ENCODE measurements around the gene LCTL. TPM values are rescaled to one million over a fixed set of nuclear protein-coding genes. Genes with fewer than 3 reads are reported as not detected.

The LCTL gene
- total and polyA plus RNA-seq, 3 donors from 2014 or later = 0.16 to 0.19 TPM; not detected in 1

DNA sequence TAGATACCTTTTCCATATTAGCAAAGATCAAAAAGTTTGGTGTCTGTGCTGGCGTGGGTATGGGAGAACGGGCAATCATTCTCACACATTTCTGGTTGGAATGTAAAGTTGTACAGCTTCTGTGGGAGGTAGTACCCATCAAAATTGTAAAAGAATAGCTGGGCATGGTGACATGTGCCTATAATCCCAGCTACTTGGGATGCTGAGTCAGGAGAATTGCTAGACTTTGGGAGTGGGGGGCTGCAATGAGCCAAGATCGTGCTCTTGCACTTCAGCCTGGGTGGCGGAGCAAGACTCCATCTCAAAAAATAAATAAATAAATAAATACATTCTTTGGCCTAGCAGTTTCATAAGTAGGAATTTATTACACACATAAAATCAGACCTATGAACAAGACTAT is 22.9 kb downstream of the LCTL start:
- no peak for TF ChIP-seq POLR2A (IDR thresholded peaks at IDR 0.05)
- Histone ChIP-seq H3K4me1 (no peaks in the 10 kb centered on the region), H3K27me3 (no peaks in the 10 kb centered on the region), H3K27ac (no peak overlapping the region), H3K4me3 (no peak overlapping the region), H3K36me3 (ENCODE audit: low read depth, missing control alignments) (no peaks in the 10 kb centered on the region), H3K9me3 (no peaks in the 10 kb centered on the region)
- WGBS, 2 donors = 95 to 99% methylated on average over 4 of the region's 4 CpGs
- no peak for DNase-seq
- intact Hi-C loops (cut with DNase I; ENCODE audit: low total_unique reads) = no loop called here

DNA sequence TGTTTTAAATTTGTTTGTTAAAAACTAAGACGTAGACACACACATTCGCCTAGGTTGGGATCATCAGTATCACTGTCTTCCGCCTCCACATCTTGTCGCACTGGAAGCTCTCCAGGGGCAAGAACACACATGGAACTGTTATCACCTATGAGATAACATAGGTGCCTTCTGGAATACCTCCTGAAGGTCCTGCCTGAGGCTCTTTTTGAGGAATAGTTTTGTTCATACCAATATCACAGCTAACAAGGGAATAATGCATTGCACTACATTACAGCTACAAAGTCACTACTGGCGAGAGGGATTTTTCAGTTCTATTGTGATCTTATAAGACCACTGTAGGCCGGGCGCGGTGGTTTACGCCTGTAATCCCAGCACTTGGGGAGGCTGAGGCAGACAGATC is 30.7 kb downstream of the LCTL start:
- DNase-seq = no peak
- H3K36me3 ChIP-seq (ENCODE audit: low read depth, missing control alignments) = no peaks in the 10 kb centered on the region
- intact Hi-C loops (cut with DNase I; ENCODE audit: low total_unique reads) = no loop called here
- no peak overlapping the region for H3K27ac ChIP-seq
- H3K27me3 ChIP-seq = no peaks in the 10 kb centered on the region
- H3K4me3 ChIP-seq = no peak overlapping the region
- WGBS, 2 donors = 95 to 98% methylated on average over 9 of the region's 9 CpGs
- H3K9me3 ChIP-seq = no peaks in the 10 kb centered on the region
- TF ChIP-seq POLR2A (IDR thresholded peaks at IDR 0.05) = no peak
- TF ChIP-seq, protein P1, sequence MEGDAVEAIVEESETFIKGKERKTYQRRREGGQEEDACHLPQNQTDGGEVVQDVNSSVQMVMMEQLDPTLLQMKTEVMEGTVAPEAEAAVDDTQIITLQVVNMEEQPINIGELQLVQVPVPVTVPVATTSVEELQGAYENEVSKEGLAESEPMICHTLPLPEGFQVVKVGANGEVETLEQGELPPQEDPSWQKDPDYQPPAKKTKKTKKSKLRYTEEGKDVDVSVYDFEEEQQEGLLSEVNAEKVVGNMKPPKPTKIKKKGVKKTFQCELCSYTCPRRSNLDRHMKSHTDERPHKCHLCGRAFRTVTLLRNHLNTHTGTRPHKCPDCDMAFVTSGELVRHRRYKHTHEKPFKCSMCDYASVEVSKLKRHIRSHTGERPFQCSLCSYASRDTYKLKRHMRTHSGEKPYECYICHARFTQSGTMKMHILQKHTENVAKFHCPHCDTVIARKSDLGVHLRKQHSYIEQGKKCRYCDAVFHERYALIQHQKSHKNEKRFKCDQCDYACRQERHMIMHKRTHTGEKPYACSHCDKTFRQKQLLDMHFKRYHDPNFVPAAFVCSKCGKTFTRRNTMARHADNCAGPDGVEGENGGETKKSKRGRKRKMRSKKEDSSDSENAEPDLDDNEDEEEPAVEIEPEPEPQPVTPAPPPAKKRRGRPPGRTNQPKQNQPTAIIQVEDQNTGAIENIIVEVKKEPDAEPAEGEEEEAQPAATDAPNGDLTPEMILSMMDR (IDR thresholded peaks at IDR 0.05) = no peak
- no peaks in the 10 kb centered on the region for H3K4me1 ChIP-seq

DNA sequence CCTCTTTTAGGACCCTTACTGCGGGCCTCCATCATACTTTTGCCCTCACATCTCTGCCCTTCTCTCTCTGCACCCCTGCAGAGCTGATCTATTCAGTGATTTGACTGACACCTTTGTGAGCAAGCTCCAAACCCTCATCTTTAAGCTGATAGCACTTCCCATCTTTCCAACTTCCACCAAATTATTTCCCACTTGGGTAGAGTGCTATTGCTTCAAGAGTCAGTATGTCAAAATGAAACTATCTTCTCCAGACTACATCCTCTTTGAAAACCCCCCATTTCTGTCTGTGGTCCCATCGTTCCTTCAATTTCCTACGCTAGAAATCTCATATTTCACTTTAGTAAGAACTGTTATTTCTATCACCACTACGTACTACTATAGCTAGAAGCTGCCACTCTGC is 41.0 kb downstream of the LCTL start:
- TF ChIP-seq POLR2A (IDR thresholded peaks at IDR 0.05) = no peak
- no peaks in the 10 kb centered on the region for H3K9me3 ChIP-seq
- H3K4me1 ChIP-seq = no peaks in the 10 kb centered on the region
- intact Hi-C loops (cut with DNase I; ENCODE audit: low total_unique reads) = no loop called here
- DNase-seq = no peak
- H3K4me3 ChIP-seq = no peak overlapping the region
- 69 to 98% methylated on average over 4 of the region's 4 CpGs for WGBS, 2 donors
- H3K27ac ChIP-seq = no peak overlapping the region
- H3K36me3 ChIP-seq (ENCODE audit: low read depth, missing control alignments) = no peaks in the 10 kb centered on the region
- H3K27me3 ChIP-seq = no peaks in the 10 kb centered on the region

DNA sequence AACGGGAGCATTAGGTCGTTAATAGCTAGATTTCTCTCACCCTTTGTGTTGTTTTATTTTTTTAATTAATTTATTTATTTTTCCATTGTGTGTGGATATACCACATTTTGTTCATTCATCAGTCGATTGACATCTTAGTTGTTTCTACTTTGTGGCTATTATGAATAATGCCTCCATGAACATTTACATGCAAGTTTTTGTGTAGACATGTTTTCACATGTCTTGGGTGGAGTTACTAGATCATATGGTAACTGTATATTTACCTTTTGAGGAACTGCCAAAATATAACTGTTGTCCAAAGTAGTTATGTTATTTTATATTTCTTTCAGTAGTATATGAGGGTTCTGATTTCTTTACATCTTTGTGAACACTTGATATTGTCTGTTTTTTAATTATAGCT is 41.9 kb downstream of the LCTL start:
- no peak overlapping the region for H3K27ac ChIP-seq
- no peak for DNase-seq
- TF ChIP-seq POLR2A (IDR thresholded peaks at IDR 0.05) = no peak
- TF ChIP-seq, protein P1 (IDR thresholded peaks at IDR 0.05) = no peak
- intact Hi-C loops (cut with DNase I; ENCODE audit: low total_unique reads) = no loop called here
- 87 to 90% methylated on average over 3 of the region's 3 CpGs for WGBS, 2 donors
- H3K36me3 ChIP-seq (ENCODE audit: low read depth, missing control alignments) = no peaks in the 10 kb centered on the region
- no peaks in the 10 kb centered on the region for H3K9me3 ChIP-seq
- no peaks in the 10 kb centered on the region for H3K27me3 ChIP-seq
- H3K4me3 ChIP-seq = no peak overlapping the region
- no peaks in the 10 kb centered on the region for H3K4me1 ChIP-seq

DNA sequence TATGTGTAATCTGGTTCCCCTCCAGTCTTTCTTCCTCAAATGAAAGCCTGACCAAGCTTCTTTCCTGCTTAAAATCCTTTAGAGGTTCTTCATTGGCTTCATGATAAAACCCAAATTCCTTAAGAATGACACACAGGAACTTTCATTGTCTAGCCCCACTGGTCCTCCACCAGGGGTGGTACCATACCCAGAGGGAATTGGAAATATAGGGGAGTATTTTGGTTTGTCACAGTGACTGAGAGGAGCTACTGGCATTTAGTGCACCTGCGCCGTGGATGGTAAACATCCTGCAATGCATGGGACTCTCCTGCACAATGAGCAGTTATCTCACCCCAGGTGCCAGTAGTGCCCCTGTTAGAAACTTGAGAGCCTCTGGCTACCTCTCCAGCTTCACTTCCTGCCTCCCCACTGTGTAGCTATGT is 49.9 kb downstream of the LCTL start:
- TF ChIP-seq POLR2A (IDR thresholded peaks at IDR 0.05) = no peak
- TF ChIP-seq, protein P1 (IDR thresholded peaks at IDR 0.05) = no peak
- 88 to 98% methylated on average over 2 of the region's 2 CpGs for WGBS, 2 donors
- no peaks in the 10 kb centered on the region for H3K27me3 ChIP-seq
- H3K9me3 ChIP-seq = no peaks in the 10 kb centered on the region
- H3K4me1 ChIP-seq = no peaks in the 10 kb centered on the region
- H3K36me3 ChIP-seq (ENCODE audit: low read depth, missing control alignments) = no peaks in the 10 kb centered on the region
- no peak overlapping the region for H3K27ac ChIP-seq
- intact Hi-C loops (cut with DNase I; ENCODE audit: low total_unique reads) = no loop called here
- DNase-seq = no peak
- H3K4me3 ChIP-seq = no peak overlapping the region

DNA sequence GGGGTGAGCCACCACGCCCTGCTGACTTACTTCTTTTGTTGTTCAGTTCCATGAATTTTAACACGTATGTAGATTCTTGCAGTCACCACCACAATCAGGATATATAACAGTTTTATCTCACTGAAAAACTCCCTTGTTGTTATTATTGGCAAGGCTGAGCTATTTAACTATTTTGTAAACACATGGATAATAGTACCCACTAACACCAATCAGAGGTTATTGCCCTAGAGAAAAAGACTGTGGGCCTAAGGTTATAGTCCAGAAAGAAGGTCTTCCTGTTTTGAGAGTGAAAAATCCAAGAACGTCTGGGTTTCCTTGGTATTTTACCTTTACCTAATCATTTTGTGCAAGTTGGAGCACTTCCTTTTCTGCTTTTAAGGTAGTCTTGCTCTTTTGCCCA is 51.2 kb downstream of the LCTL start:
- intact Hi-C loops (cut with DNase I; ENCODE audit: low total_unique reads) = no loop called here
- Histone ChIP-seq H3K4me3 (no peak overlapping the region), H3K27me3 (no peaks in the 10 kb centered on the region), H3K36me3 (ENCODE audit: low read depth, missing control alignments) (no peaks in the 10 kb centered on the region), H3K4me1 (no peaks in the 10 kb centered on the region), H3K9me3 (no peaks in the 10 kb centered on the region), H3K27ac (no peak overlapping the region)
- no peak for TF ChIP-seq POLR2A (IDR thresholded peaks at IDR 0.05)
- TF ChIP-seq, protein P1 (IDR thresholded peaks at IDR 0.05) = no peak
- DNase-seq = no peak
- WGBS, 2 donors = 79 to 87% methylated on average over 3 of the region's 3 CpGs

Measured in testis (tissue), 3 donors.